ENCODE results near the gene PTPRN2. TPM values are rescaled to one million over a fixed set of nuclear protein-coding genes. Genes with fewer than 3 reads are reported as not detected.

PTPRN2 gene
- total RNA-seq, 4 donors from 2014 or later: 6.6 to 10.7 (median 8.2) TPM

- H3K4me1 ChIP-seq: no peaks in the 10 kb centered on the region
- no peak for DNase-seq (ENCODE audit: low spot score in 2 of 2)
- TF ChIP-seq EP300 (IDR thresholded peaks at IDR 0.05) (no peak), POLR2A (IDR thresholded peaks at IDR 0.05) (no peak), CTCF (IDR thresholded peaks at IDR 0.05) (no peak)
- no peaks in the 10 kb centered on the region for H3K27me3 ChIP-seq
- H3K27ac ChIP-seq: no peak overlapping the region
- WGBS, 2 donors: 80 to 85% methylated on average over 21 to 25 of the region's 25 CpGs
- no peak overlapping the region for H3K4me3 ChIP-seq
- H3K36me3 ChIP-seq: no peaks in the 10 kb centered on the region
- peaks cover 0 to 26% (median 0%) of the 10 kb centered on the region in 4 donors for H3K9me3 ChIP-seq
Observed at GRCh38 chr7:157775560-157776332, 811.9 kb downstream of the PTPRN2 start.

GRCh38 chr7:157775021-157775559 lies 812.5 kb downstream of the PTPRN2 start:
- no peak overlapping the region for H3K4me3 ChIP-seq
- no peak overlapping the region for H3K27ac ChIP-seq
- H3K4me1 ChIP-seq: no peaks in the 10 kb centered on the region
- DNase-seq (ENCODE audit: low spot score in 2 of 2): no peak
- WGBS, 2 donors: 85 to 91% methylated on average over 25 of the region's 25 CpGs
- TF ChIP-seq CTCF (IDR thresholded peaks at IDR 0.05) (no peak), POLR2A (IDR thresholded peaks at IDR 0.05) (no peak), EP300 (IDR thresholded peaks at IDR 0.05) (no peak)
- no peaks in the 10 kb centered on the region for H3K27me3 ChIP-seq
- H3K36me3 ChIP-seq: no peaks in the 10 kb centered on the region
- H3K9me3 ChIP-seq: peaks cover 0 to 33% (median 0%) of the 10 kb centered on the region in 4 donors

- 88 to 91% methylated on average over 11 of the region's 11 CpGs for WGBS, 2 donors
- H3K9me3 ChIP-seq: peaks cover 0 to 38% (median 0%) of the 10 kb centered on the region in 4 donors
- H3K4me3 ChIP-seq: no peak overlapping the region
- H3K27me3 ChIP-seq: no peaks in the 10 kb centered on the region
- no peak for TF ChIP-seq EP300 (IDR thresholded peaks at IDR 0.05)
- no peak for TF ChIP-seq POLR2A (IDR thresholded peaks at IDR 0.05)
- TF ChIP-seq CTCF (IDR thresholded peaks at IDR 0.05): no peak
- H3K4me1 ChIP-seq: no peaks in the 10 kb centered on the region
- DNase-seq (ENCODE audit: low spot score in 2 of 2): no peak
- H3K36me3 ChIP-seq: no peaks in the 10 kb centered on the region
- H3K27ac ChIP-seq: no peak overlapping the region
Observed at GRCh38 chr7:157774495-157774894, 813.1 kb downstream of the PTPRN2 start.

GRCh38 chr7:157773361-157773760 lies 814.3 kb downstream of the PTPRN2 start:
- no peak overlapping the region for H3K27ac ChIP-seq
- DNase-seq (ENCODE audit: low spot score in 2 of 2): no peak
- WGBS, 2 donors: 76 to 84% methylated on average over 9 of the region's 9 CpGs
- no peak for TF ChIP-seq POLR2A (IDR thresholded peaks at IDR 0.05)
- no peak for TF ChIP-seq EP300 (IDR thresholded peaks at IDR 0.05)
- no peak for TF ChIP-seq CTCF (IDR thresholded peaks at IDR 0.05)
- no peaks in the 10 kb centered on the region for H3K27me3 ChIP-seq
- peaks cover 0 to 40% (median 0%) of the 10 kb centered on the region in 4 donors for H3K9me3 ChIP-seq
- H3K4me3 ChIP-seq: no peak overlapping the region
- no peaks in the 10 kb centered on the region for H3K36me3 ChIP-seq
- no peaks in the 10 kb centered on the region for H3K4me1 ChIP-seq

- Histone ChIP-seq H3K36me3 (no peaks in the 10 kb centered on the region), H3K27me3 (no peaks in the 10 kb centered on the region), H3K27ac (no peak overlapping the region), H3K4me1 (no peaks in the 10 kb centered on the region), H3K9me3 (peaks cover 0 to 40% (median 0%) of the 10 kb centered on the region in 4 donors), H3K4me3 (no peak overlapping the region)
- no peak for TF ChIP-seq CTCF (IDR thresholded peaks at IDR 0.05)
- TF ChIP-seq POLR2A (IDR thresholded peaks at IDR 0.05): no peak
- TF ChIP-seq EP300 (IDR thresholded peaks at IDR 0.05): no peak
- 92% methylated on average over 17 to 21 of the region's 21 CpGs for WGBS, 2 donors
- DNase-seq (ENCODE audit: low spot score in 2 of 2): no peak
Observed at GRCh38 chr7:157772486-157773130, 815.0 kb downstream of the PTPRN2 start.
